Right ventricle myocardium inferior (tissue), 1 donor: ENCODE data around the gene SLAIN2. TPM values are rescaled to one million over a fixed set of nuclear protein-coding genes. Genes with fewer than 3 reads are reported as not detected.
"Not testable (repeated sequence)": the region's sequence is repeated elsewhere in the genome, so short reads cannot be mapped to it uniquely, and the experiment has no call there.

Experiments
- ATAC-seq: fragments of 200-7000 bp; cut with Tn5 transposase; one replicate; pipeline ENCODE4 v1.9.1; 2020; ENCODE audit warnings: mild to moderate bottlenecking, moderate library complexity
- DNase-seq: peaks from one replicate; pipeline ENCODE4 v3.0.0; 2021; ENCODE audit errors: missing footprints
- intact Hi-C: fragments of 100-400 bp; cut with DNase I; formaldehyde crosslinking; loops from one replicate; pipeline ENCODE4 v1.11.0; 2022
- long read RNA-seq: library from polyadenylated mRNA; unstranded; transcript quantifications from one replicate; pipeline ENCODE4 v2.0.0, GENCODE V29; 2021
- total RNA-seq: library from RNA; stranded (reverse); fragmentation: NEBNext Ultra II Directional; extraction: Animal tissue kit (Norgen Biotek cat#: 25700); gene quantifications from one replicate; pipeline ENCODE4 v1.2.1, GENCODE V29; 2021
- donor health status: DM: no; HTN: yes; CAD: no; lungs with severe emphysema.

SLAIN2 gene
- total RNA-seq: 116 TPM
- long read RNA-seq, full-length matches to known transcripts: 9 of 35 reads
- long read RNA-seq, partial matches to known transcripts: 1 of 35 reads
- long read RNA-seq, other reads (novel, unspliced or antisense): 25 of 35 reads

DNA sequence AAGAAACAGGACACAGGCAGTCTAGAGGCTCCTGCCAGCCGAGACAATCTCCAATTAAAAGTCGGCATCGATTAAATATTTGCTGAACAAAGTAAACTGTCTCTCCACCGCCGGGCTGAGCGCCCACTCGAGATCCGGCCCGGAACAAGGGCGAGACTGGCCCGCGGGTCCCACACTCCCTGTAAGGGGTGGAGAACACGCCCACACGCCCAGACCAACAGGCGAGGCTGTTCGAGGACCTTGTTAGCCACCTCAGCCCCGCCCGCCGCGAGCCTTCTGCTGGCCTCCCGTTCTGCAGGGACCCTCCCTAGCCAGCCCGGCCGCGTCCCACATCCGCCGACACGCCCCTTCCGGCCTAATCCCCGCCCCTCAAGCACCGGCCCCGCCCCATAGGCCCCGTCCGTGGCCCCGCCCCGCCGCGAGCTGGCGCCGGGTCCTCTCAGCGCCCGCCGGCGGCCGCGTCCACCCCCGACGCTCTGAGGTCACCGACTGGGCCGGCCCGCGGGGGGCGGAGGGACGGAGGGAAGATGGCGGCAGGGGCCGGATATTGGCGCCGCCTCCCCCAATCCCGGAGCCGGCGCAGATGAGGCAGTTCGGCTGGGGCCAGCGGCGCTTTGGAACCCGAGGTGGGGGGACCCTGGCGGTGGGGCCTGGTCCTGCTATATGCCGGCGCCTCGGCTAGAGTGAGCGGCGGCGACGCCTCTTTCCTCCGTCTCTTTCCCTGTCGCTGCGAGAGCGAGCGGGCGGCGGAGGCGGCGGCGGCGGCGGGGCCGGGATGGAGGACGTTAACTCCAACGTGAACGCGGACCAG lies at the start of gene SLAIN2:
Gene SLAIN2, plus strand, starts transcription at position 565 of the 811 bp plus-strand sequence. Its CDS starts 211 bp downstream, at position 776.
- peak; percentile 100 for DNase-seq
- peak; percentile 99 for ATAC-seq
- intact Hi-C loops: loop anchor here (2.0 kb wide), 1 partner anchor 70 kb away; no protein-coding TSS in a partner anchor

DNA sequence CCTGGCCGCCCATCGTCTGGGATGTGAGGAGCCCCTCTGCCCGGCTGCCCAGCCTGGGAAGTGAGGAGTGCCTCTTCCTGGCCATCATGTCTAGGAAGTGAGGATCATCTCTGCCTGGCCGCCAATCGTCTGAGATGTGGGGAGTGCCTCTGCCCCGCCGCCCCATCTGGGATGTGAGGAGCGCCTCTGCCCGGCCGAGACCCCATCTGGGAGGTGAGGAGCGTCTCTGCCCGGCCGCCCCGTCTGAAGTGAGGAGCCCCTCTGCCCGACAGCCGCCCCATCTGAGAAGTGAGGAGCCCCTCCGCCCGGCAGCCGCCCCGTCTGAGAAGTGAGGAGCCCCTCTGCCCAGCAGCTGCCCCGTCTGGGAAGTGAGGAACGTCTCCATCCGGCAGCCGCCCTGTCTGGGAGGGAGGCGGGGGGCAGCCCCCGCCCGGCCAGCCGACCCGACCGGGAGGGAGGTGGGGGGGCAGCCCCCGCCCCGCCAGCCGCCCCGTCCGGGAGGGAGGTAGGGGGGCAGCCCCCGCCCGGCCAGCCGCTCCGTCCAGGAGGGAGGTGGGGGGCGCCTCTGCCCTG lies 49.0 kb upstream of the SLAIN2 start:
- ATAC-seq, DNase-seq, intact Hi-C loops: not testable (repeated sequence)

DNA sequence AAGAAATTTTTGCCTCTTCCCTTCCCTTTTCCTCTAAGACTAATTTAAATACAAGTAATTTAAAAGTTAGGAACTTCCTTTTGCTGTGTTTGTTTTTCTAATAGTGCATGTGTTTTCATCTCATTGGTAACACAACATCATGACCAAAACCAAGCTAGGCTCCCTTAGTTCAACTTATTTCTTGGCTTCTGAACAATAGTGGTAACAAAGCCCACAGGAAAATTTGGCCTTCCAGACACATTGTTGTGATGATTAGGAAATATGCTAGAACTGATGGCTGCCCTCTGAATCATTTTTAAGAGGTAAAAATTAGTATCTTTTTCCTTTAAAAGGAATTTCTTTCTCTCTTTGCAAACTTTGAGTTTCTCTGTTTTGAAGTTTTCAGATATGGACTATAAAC lies 46.2 kb upstream of the SLAIN2 start:
- no peak for DNase-seq
- ATAC-seq: no peak
- intact Hi-C loops: no loop called here

DNA sequence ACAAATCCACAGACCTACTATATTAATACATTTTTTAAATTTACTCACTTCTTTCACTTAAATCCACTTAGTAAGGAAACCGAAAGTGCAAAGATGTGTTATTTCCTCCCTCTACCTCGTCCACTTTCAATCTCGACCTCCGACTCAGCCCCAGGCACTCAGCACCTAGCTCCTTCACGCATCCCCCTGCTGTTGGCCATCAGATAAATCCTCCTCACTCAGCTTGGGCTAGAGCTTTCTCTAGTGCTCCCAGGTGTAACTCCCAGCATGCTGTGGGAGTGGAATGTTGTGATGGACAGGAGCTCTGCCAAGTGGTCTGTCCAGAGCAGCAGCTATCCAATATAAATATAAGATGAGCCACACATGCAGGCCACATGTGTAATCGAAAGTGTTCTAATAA lies 45.0 kb upstream of the SLAIN2 start:
- DNase-seq (no peak), ATAC-seq (no peak)
- intact Hi-C loops: no loop called here

DNA sequence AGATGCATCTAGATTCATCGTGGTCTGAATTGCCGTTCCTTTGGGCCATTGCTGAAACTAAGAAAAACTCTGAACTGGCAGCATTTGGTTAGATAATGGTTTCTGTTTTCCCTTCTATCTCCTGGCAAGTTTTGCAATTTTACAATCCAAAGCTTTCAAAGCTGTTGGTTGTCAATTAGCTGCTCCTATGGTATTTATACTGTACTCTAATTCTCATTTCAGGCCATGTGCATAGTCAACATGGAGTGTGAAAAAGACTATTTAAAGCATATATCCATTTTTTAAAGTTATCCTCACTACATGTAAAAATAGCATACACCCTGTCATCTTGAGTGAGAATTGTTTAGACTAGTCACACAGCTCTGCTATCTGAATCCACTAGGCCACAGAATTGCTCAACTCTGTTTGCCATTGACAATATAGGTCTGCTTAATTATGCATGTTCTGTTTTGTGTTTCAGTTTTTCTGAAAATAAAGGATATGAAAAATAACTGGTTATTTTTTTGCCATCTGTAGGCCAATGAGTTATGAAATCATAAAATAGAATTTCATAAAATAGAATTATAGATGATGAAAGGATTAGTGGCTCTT lies 44.0 kb upstream of the SLAIN2 start:
- no peak for ATAC-seq
- DNase-seq: no peak
- intact Hi-C loops: no loop called here

DNA sequence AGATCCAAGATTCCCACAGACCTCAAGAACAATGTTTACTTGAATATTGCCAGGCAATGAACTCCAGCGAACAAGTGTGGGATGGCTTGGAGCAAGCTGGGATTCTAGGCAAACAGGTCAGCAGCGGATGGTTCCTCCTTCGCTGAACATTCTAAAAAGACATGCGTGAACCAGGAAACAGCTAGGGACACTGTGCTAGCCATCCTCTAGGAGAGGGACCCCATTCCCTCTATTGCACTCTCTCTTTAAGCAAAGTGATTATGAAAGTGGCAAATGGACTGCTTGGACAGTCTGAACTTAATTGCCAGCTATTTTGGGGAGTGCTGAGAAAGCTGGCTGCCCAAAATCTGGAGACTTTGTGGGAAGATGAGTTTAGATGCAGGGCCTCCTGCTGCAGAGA lies 41.8 kb upstream of the SLAIN2 start:
- ATAC-seq (no peak), DNase-seq (no peak)
- intact Hi-C loops: no loop called here

DNA sequence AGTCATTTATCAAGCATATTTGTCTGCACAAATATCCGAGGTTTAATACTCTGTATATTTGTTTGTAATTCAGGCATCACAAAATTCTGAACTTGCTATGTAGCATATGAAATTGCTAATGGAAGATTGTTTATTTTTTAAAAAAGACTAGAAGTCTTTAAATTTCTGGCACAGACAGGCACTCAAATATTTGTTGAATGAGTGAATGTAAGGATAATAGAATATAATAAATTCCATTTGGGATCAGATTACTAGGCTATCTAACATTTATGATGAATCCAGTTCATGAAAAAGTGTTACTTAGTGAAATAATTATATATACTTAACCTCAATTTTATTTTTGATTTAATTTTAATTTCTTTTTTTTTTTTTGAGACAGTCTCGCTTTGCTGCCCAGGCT lies 41.3 kb upstream of the SLAIN2 start:
- ATAC-seq (no peak), DNase-seq (no peak)
- intact Hi-C loops: no loop called here

DNA sequence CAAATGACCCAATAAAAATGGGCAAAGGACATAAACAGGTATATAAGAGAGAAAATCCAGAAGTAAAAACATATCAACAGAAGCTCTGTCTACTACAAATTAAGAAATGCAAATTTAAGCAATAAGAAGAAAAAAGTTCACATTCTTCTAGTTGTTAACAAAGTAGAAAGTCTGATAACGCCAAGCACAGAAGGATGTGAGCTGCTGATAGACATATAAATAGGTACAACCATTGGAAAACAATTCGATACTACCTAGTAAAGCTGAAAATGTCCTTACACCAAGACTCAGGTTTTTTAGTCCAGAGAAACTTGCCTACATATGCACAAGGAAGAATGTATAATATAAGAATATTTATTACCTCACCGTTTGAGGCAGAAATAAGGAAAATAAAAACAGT lies 35.8 kb upstream of the SLAIN2 start:
- ATAC-seq (no peak), DNase-seq (no peak)
- intact Hi-C loops: no loop called here

DNA sequence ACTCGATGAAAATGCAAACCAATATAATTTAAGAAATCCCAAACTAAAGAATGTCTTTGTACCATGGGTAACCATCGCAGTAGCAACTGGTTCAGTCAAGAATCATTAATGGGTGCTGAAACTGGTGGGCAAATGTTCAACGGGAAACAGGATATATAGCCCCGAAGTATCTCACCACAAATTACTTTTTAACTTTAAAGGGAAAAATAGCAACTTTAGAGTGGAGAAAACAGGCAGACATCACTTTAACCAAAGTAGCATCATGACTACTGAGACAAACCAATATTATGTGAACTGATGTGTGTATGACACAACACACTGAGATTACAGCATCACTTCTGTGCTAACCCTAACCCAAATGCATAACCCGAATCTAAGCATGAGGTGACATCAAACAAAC lies 33.8 kb upstream of the SLAIN2 start:
- ATAC-seq: no peak
- intact Hi-C loops: no loop called here
- DNase-seq: no peak

DNA sequence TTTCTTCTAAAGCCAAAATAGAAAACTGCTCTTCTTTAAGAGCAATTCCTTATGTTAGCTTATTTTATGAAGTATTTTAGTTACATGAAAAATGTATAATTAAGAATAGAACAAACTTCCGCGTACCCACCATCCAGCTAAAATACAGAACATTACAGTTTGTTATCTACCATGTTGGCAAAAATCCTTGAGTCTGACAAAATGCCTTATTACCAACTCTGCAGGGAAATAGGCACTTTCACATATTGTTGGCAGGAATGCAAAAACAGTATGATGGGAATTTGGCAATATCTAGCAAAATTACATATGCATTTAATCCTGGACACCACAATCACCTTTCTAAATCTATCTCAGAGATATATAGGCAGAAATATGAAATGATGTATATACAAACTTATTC lies 32.4 kb upstream of the SLAIN2 start:
- no peak for ATAC-seq
- intact Hi-C loops: no loop called here
- no peak for DNase-seq

DNA sequence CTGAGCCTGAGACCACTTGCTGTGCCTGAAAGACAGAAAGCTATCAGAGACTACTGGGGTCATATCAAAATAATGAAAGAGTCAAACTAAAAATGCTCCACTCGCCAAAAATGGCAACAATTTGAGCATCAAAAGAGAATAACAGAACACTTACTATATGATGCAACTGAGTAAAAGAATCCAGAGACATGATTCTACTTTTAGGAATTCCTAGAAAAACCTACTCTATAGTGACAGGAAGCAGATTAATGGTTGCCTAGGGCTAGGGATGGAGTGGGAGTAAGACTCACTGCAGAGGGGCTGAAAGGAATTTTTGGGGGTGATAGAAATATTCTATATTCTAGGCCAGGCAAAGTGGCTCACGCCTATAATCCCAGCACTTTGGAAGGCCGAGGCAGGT lies 29.4 kb upstream of the SLAIN2 start:
- intact Hi-C loops: no loop called here
- DNase-seq (no peak), ATAC-seq (no peak)

DNA sequence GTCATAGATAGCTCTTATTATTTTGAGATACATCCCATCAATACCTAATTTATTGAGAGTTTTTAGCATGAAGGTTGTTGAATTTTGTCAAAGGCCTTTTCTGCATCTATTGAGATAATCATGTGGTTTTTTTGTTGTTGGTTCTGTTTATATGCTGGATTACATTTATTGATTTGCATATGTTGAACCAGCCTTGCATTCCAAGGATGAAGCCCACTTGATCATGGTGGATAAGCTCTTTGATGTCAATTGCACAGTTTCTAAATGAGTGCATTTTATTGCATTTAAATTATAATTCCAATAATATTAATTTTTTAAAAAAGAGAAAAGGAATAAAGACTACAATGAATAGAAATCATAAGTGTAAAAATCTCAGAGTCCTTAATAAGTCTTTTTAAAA lies 26.6 kb upstream of the SLAIN2 start:
- ATAC-seq, DNase-seq, intact Hi-C loops: not testable (repeated sequence)

DNA sequence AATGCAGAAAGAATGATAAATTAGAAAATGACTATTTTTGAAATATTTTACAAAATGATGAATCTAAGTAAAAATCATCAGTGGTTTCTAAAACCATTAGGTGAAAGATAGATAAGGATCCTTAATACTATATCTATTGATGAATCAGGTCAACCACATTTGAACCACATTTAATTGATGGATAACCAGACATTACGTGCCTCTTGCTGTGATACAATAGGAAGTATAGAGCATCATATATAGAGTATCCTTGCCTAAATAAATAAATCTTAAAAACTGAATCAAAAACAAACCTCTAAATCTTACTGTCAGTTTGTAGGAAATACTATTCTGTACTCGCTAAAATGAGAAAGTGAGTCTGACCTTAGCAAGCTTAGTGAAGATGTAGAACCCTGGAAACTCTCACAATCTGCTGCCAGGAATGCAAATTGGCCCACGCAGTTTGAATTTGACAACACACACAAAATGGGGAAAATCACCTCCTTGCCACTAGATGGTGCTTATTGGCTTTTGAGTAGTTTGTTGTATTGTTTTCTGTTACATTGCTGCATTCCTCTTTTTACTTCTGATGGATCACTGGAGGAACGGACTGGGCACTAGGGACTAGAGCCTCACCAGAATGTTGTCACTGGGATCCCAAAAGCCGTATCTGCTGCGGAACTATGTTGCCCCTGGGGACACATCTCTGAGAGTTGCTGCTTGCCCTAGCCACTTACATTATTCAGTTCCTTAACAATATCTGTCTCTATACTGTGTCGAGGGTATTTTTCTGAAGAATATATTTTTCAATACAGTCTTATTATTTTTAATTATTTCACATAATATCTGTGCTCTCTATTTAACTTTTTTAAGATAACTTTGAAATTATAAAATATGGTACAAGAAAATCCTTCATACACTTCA lies 25.4 kb upstream of the SLAIN2 start:
- ATAC-seq (no peak), DNase-seq (no peak)
- intact Hi-C loops: no loop called here

DNA sequence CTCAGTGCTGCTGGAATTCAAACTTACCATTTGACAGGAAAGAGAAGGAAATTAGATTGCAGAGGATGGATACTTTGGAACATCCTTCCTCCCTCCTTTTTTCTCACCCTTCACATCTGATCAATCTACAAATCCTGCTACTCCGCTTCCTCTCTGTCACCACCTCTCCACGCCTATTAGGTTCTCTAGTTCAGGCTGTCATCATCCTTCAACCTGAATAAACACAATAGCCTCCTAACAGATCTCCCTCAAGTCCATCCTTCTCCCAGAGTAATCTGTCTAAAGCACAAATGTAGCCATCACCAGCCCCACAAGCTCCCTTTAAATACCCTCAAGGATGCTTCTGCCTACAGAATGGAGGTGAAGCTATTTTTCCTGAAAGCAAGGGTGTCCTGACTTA lies 20.0 kb upstream of the SLAIN2 start:
- intact Hi-C loops: no loop called here
- ATAC-seq: no peak
- no peak for DNase-seq

DNA sequence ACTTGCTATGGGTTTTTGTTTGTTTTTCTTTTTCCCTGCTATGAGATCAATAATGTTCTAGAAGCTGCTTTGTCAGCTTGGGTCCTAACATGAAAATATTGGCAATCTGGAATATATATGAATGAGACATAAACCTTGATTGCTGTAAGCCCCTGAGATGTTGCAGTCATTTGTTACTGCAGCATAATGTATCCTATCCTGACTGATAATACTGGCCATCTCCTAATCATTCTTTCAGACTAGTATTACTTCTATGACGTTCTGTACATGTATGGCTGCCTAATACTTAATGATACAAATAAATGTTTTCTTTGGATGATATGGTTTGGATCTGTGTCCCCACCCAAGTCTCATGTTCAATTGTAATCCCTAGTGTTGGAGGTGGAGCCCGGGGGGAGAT lies 19.3 kb upstream of the SLAIN2 start:
- ATAC-seq (no peak), DNase-seq (no peak)
- intact Hi-C loops: no loop called here

DNA sequence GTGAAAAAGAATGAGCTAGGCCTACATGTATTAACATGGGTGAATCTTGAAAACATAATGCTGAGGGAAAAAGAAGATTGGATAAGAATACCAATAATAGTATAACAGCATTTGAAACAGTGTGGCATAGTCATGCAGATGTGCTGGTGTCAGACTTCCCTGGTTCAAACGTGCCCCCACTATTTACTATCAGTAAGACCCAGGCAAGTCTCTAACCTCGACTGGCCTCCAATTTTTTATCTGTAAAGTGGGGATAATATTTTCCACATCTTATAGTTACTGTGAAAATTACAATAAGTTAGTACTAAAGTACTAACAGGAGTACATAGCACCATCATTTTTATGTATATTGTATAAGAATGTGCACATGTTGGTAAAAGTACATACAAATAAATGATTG lies 17.0 kb upstream of the SLAIN2 start:
- ATAC-seq (no peak), DNase-seq (no peak)
- intact Hi-C loops: no loop called here

DNA sequence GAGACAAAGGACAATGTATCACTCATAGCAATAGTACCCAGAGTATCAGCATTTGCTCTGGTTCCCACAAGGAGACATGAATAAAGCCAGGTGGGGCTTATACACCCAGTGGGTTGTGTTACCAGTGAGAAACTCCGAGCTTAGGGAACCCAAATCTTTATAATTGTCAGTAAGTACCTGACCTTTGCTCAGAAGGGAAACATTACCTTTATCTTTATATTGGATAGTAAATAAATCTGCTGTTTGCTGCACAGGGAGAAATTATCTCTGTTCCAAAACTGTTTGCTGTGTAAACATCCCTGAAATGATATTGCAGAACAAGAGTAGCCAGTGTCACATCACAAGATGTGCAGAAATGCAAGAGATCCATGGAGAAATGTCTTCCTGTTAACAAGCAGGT lies 12.1 kb upstream of the SLAIN2 start:
- no peak for DNase-seq
- intact Hi-C loops: no loop called here
- no peak for ATAC-seq

DNA sequence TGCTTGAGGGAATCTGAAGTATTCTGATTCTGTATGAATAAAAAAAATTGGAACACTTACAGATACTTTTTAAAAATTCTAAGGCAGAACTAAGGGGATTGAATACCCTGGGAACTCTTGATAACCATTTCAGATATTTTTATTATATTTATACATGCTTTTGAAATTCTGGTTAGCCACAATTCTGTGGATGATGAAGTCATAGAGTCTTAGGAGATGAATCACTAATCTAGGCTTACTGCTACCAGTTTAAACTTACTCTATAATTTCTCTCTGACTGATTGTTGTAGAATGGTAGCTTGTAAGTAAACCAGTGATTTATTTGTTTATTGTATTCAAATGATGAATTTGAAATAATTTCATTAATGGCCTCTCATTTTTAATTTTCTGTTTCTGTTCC lies 11.4 kb upstream of the SLAIN2 start:
- ATAC-seq (no peak), DNase-seq (no peak)
- intact Hi-C loops: no loop called here
